ENCODE data around the gene SSBP3.
"Not testable (repeated sequence)": the region's sequence is repeated elsewhere in the genome, so short reads cannot be mapped to it uniquely, and the experiment has no call there.

SSBP3 gene

DNA sequence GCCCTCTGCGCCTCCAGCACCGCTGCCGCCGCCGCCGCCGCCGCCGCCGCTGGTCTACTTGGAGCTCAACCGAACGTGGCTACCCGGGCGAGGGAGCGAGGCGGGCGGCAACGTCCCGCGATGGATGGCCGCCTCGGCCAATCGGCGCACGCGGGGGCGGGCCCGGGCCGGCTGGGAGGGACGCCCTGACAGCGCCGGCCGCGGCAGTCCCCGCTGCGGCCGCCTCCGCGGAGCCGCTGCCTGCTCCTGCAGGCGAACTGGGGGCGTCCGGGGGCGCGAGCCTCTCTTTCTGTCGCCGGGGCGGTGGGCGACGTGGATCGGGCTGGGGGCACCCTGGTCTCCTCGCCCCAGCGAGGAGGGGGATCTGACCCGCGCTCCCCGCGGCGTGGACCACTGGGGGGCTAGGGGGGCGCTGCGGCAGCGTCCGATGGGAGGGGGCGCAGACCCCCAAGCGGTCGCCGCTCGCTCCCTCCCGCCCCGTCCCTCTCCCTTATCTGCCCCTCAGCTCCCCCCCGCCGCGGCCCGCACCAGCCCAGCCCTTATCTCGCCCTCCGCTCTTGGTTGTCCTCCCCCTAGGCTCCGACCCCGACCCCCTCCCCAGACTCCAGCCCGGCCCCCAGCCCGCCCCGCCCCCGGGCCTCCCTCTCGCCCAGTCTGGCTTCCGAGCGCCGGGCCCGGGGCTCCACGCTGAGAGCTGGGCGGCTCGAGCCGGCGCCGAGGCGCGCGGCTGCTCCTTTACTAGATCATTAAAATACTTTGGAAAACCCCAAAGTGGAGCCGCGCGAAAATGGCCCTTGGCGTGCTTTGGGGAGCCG is at the start of gene SSBP3:
TSS of gene SSBP3 (minus strand) at position 56 of the 815 bp plus-strand sequence.
- peak; percentile 86 for DNase-seq

- DNase-seq, result no peak
Measured at GRCh38 chr1:54453509-54453908, 47.3 kb upstream of the SSBP3 start.

DNA sequence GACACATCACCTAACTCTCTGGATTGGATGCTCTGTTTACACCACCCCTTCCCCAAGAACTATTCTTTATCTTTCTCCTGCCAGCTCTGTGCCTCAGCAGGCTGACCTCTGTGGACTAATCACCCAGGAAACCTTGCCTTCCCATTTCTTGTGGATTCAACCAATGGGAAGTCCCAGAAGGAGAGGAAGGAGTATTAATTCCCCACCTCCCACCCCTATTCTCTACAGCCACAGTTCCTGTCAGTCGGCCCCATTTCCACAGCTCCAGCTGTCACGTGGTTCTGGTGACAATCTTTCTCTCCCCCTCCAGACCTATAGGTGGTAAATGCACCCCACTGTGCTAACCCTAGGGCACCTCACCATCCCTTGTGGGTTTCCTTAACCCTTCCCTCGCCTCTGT is 46.8 kb upstream of the SSBP3 start:
- DNase-seq, result no peak

DNA sequence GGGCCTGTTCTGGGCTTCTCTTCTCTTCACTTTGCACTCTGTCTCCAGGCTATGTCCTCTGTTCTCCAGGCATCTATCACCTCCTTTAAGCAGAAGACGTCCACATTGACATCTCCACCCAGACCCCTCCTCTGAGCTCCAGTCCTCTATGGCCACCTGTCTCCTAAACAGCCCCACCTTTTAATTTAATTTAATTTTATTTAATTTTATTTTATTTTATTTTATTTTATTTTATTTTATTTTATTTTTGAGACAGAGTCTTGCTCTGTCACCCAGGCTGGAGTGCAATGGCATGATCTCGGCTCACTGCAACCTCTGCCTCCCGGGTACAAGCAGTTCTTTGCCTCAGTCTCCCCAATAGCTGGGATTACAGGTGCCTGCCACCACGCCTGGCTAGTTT is 43.2 kb upstream of the SSBP3 start:
- DNase-seq, result not testable (repeated sequence)

GRCh38 chr1:54448801-54449200 is 42.6 kb upstream of the SSBP3 start:
- DNase-seq, result not testable (repeated sequence)

- not testable (repeated sequence) for DNase-seq
Measured at GRCh38 chr1:54447081-54447480, 40.9 kb upstream of the SSBP3 start.

GRCh38 chr1:54442185-54442584 is 36.0 kb upstream of the SSBP3 start:
- no peak for DNase-seq

DNA sequence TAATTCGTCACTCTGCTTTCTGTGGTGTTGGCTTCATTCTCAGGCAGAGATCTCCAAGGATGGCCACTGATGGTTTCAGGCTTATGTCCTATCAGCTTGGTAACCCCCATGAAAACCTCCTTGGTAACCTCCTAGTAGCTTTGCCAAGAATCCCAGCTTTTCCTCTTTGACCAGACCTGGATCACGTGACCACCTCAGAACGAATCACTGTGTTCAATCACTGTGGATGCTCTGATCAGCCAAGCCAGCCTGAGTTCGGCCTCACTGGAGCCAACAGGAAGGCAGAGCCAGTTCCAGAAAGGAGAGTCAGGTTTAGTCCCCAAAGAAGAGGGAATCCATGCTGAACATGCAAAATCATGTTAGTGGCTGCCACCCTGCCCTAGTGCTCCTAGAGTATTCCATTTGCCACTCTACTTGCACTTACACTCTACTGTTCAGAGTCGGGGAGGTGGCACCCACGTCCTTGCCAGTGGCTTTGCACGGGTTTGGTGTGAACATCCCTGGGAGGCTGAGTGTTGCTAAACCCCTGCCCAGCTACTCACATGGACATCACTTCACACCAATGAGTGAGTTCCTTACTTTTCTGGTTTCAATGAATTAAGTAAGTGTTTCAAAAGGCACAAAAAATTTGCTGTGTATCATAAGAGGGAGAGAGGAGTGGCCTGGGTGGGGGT is 33.5 kb upstream of the SSBP3 start:
- DNase-seq, result no peak

DNA sequence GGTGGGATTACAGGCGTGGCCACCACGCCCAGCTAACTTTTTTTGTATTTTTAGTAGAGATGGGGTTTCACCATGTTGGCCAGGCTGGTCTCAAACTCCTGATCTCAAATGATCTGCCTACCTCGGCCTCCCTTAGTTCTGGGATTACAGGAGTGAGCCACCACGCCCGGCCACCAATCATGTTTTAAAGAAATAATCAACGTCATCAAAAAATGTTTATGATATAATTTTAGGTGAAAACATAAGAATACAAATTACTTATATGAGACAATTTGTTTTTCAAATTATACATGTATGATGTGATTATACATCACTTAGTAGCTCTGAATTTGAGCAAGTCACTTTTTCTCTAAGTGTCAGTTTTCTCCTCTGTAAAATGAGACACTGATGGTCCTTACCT is 31.6 kb upstream of the SSBP3 start:
- DNase-seq, result no peak

DNA sequence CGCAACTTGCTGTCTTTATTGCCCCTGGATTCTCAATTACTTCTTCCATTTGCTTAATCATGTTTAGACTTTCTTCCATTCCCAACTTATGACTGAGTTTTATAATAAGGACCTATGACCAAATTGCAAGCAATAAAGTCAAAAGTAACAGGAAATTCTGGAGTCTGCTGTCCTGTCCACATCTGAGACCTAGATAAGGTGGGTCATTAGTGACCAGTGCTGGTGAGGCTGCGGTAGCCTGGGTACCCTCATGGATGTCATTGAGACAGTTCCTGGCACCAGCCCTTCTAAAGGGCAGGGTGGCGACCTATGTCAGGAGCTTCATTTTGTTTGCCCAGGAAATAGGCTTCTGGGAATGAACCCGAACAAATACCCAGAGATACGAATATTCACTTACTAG is 30.6 kb upstream of the SSBP3 start:
- no peak for DNase-seq

GRCh38 chr1:54429838-54430237 is 23.6 kb upstream of the SSBP3 start:
- DNase-seq, result no peak

- no peak for DNase-seq
Measured at GRCh38 chr1:54428837-54429518, 22.8 kb upstream of the SSBP3 start.

- no peak for DNase-seq
Measured at GRCh38 chr1:54425152-54425584, 19.0 kb upstream of the SSBP3 start.

DNA sequence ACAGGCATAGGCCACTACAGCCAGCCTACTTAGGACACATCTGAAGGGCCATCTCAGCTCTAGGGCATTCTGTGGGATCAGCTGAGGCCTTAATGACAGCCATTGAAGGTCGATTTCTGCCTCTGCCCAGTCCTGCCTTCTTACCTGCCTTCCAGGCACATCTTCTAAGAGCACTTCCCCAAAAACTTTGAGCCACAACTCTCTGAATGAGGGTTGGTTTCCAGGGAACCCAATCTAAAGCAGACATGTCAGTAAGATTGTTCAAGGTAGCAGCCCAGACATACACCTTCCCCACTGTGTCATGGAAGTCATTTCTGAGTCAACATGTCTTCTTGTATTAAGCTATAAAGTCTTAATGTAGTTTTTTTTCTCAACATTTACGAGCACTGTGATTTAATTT is 18.2 kb upstream of the SSBP3 start:
- DNase-seq, result no peak

DNA sequence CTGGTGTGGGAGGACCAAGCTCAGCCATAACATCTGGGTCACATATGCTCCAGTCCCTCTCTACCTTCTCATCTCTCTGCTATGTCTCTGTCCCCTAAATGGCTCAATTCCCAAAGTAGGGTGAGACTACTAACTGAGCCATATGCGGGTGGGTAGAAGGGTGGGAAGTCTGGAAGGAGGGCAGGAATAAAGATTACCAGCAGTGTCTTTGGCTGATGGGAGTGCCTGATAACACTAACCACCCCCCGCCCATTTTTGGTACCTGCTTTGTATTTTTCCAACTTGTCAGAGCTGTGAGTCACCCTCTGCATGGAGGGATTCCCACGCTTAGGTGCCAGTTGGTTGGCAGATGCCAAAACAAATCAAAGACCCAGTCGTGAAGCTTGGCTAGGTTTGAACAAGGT is 14.9 kb upstream of the SSBP3 start:
- peak; percentile 72 for DNase-seq

DNA sequence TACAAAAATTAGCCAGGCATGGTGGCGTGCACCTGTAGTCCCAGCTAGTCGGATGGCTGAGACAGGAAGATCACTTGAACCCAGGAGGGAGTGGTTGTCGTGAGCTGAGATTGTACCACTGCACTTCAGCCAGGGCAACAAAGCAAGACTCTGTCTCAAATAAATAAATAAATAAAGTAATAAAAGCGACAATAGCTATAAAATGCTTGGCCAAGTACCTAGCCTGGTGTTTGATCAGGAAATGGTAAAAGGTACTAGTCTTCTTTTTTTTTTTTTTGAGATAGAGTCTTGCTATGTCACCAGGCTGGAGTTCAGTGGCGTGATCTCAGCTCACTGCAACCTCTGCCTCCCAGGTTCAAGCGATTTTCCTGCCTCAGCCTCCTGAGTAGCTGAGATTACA is 12.4 kb upstream of the SSBP3 start:
- not testable (repeated sequence) for DNase-seq

GRCh38 chr1:54417123-54417522 is 10.9 kb upstream of the SSBP3 start:
- no peak for DNase-seq

- DNase-seq, result no peak
Measured at GRCh38 chr1:54416435-54416834, 10.2 kb upstream of the SSBP3 start.

DNA sequence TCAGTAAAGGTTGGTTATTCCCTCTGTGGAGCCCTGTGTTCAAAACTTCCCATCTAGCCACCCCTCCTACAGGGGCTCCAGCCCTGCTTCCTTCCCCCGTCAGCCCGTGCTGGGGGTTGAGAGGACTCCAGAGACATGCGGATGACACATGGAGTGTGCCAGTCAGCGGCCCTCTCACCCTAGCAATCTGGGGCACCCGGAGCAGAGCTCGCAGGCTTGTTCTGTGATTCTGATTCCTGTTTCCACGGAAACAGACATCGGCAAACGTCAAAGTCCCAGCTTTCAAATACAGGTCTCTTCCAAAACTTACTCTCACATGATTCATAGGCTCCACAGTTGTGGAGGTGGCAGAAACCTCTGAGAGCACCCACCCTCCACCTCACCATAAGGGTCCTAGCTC is 9.8 kb upstream of the SSBP3 start:
- DNase-seq, result no peak

- DNase-seq, result no peak
Measured at GRCh38 chr1:54415533-54415932, 9.3 kb upstream of the SSBP3 start.

DNA sequence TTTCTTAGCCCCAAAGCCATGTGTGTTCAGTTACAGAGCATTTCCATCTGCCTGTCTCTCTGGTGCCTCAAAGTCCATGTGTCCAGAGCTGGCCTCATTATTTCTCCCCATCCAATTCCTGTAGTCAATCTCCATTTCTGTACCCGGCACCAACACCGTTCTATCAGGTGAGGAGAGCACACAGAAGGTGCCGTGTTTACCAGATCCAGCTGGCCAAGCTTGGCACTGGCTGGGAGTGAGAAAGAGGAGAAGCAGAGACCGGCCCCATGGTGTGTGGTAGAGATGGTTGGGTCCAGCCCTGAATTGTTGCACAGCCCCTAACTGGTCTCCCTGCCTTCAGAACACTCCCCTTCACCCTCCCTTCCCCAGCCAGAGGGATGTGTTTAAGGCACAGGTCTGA is 7.5 kb upstream of the SSBP3 start:
- DNase-seq, result no peak

- DNase-seq, result no peak
Measured at GRCh38 chr1:54413295-54413694, 7.1 kb upstream of the SSBP3 start.

GRCh38 chr1:54410359-54410758 is 4.2 kb upstream of the SSBP3 start:
- DNase-seq, result no peak

Data from kidney glomerular epithelial cell (primary cell).